SKM-1 treated with dmso at 0.1 percent for 144 hours (cell line): ENCODE measurements around the gene SLC35A4.
"Not testable (repeated sequence)": the region's sequence is repeated elsewhere in the genome, so short reads cannot be mapped to it uniquely, and the experiment has no call there.

ENCODE experiments used
- DNase-seq: peaks from one replicate; lab custom pipeline; 2025; ENCODE audit not compliant: unreplicated experiment; lab: John Stamatoyannopoulos, UW

The SLC35A4 gene

DNA sequence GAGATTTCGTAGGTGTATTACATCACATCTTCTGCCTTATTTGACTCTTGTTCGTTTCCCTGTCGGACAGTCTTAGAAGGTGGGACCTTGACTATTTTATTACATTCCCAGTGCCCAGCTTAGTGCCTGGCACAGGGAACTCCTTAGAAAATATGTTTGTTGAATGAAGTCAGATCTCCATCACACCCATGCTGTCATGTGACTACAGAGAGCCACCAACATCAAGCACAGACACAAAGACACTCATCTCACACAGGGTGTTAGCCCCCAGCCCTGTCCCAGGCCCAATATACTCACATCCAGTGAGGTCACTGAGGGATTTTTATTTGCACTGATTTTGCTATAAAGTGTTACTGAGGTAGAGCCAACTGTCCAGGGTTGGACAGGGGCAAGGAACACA is 6.7 kb upstream of the SLC35A4 start:
- no peak for DNase-seq

GRCh38 chr5:140558542-140558941 is 6.1 kb upstream of the SLC35A4 start:
- no peak for DNase-seq

DNA sequence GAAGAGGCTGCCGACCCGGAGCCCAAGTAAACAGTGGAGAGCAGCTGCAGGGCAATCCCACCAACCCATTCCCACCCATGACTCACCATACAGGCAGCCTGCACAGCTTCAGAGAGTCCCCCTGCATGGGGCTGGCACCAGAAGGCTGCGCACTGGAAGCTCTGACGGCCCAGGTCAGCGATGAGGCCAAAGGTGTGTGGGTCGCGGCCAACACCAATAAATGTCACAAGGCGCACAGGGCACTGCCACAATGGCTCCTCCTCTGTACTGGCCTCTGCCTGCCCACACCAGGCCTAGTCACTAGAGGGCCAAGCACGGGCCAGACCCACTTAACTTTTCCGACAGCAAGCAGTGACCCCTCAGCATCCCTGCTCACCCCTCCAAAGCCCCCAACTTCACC is 4.4 kb upstream of the SLC35A4 start:
- no peak for DNase-seq

DNA sequence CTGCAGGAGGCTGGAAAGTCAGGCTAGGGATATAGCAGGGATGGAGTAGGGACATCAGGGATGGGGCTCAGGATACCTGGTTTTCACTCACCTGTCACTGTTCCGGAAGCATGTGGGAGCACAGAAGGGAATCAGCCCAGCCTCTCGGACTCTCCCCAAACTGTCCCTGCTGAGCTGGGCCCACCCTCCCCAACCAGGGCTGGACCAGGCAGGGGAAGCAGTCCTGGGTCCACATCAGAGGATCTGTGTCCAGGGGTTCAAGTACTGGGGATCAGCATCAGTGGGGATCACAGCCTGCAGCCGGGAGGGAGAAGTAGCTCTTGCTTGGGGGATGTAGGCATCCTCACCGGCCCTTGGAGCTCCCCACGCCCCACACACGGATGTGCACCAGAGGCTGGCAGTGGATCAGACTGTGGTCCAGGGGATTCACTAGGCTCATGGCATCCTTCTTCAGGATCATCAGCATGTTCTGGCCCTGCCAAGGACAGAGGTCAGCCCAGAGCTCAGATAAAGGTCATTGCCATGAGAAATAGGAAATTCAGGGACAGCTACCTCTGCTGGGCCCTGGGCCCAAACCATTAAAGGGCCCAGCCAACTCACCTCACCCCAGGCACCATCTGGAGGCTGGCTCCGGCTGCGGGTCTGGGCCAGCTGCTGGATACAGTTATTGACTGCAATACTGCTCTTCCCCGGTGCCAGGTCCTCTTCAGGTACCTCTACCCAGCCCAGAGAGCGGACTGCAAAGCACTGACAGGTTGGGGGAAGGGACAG is 2.7 kb upstream of the SLC35A4 start:
- no peak for DNase-seq

GRCh38 chr5:140563596-140563995 is 1.0 kb upstream of the SLC35A4 start:
- no peak for DNase-seq

GRCh38 chr5:140565024-140565779 is 574 bp downstream of the SLC35A4 start:
- DNase-seq, result no peak

- no peak for DNase-seq
These were observed 1.1 kb downstream of the SLC35A4 start for GRCh38 chr5:140565780-140566095.

DNA sequence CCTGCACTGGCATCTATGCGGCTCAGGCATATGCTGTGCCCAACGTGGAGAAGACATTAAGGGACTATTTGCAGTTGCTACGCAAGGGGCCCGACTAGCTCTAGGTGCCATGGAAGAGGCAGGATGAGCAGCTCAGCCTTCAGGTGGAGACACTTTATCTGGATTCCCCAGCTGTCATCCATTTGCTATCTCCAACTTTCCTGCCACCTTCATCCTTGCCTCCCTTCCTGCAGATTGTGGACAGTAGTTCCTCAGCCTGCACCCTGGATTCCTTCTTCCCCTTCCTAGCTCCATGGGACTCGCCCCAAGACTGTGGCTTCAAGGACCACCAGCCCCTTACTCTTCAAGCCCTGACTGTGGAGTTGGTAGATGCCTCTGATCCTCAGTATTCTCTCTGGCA is 2.0 kb downstream of the SLC35A4 start:
- no peak for DNase-seq

- DNase-seq, result no peak
These were observed 2.6 kb downstream of the SLC35A4 start for GRCh38 chr5:140567136-140567818.

DNA sequence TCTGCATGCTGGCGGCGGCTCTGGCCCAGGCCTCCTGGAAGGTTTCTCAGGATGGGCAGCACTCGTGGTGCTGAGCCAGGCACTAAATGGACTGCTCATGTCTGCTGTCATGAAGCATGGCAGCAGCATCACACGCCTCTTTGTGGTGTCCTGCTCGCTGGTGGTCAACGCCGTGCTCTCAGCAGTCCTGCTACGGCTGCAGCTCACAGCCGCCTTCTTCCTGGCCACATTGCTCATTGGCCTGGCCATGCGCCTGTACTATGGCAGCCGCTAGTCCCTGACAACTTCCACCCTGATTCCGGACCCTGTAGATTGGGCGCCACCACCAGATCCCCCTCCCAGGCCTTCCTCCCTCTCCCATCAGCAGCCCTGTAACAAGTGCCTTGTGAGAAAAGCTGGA is 3.2 kb downstream of the SLC35A4 start:
- DNase-seq, result no peak

DNA sequence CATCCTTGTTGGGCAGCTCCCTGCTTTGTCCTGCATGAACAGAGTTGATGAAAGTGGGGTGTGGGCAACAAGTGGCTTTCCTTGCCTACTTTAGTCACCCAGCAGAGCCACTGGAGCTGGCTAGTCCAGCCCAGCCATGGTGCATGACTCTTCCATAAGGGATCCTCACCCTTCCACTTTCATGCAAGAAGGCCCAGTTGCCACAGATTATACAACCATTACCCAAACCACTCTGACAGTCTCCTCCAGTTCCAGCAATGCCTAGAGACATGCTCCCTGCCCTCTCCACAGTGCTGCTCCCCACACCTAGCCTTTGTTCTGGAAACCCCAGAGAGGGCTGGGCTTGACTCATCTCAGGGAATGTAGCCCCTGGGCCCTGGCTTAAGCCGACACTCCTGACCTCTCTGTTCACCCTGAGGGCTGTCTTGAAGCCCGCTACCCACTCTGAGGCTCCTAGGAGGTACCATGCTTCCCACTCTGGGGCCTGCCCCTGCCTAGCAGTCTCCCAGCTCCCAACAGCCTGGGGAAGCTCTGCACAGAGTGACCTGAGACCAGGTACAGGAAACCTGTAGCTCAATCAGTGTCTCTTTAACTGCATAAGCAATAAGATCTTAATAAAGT is 3.9 kb downstream of the SLC35A4 start:
- DNase-seq, result no peak

- DNase-seq, result no peak
These were observed 4.6 kb downstream of the SLC35A4 start for GRCh38 chr5:140569197-140569596.

DNA sequence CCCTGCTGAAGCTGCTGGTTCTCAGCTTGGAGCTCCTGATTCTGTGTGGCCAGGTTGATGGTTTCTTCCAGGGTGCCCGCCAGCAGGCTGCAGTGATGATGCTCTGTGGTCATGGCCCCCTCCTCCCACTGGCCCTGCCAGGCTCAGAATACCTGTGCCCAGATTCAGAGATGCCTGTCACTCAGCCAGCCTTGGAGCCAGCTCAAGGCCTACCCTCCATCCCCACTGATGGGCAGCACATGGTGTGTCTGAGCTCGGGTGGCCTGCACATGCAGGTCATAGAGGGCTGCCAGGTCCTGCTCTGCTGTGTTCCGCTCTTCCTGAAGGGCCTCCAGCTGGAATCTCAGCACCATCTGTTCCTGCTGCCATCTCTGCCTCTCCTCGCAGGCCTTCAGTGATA is 5.4 kb downstream of the SLC35A4 start:
- DNase-seq, result no peak

DNA sequence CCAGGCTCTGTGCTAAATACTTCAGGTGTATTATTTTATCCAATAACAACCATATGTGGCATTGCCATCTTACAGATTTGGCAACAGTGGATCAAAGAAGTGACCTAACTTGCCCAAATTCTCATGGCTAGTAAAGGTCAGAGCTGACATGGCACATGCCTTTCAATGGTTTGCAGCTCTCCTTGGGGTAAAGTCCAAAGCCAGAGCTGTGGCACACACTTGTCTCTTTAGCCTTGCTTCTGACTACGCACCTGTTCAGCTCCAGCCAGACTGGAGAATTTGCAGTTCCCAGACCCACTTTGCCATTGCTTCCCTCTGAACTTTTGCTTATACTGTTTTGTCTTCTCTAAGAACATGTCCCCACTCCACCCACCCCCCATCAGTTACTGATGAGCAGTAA is 5.9 kb downstream of the SLC35A4 start:
- DNase-seq, result no peak

- DNase-seq, result no peak
These were observed 6.5 kb downstream of the SLC35A4 start for GRCh38 chr5:140571105-140571504.

DNA sequence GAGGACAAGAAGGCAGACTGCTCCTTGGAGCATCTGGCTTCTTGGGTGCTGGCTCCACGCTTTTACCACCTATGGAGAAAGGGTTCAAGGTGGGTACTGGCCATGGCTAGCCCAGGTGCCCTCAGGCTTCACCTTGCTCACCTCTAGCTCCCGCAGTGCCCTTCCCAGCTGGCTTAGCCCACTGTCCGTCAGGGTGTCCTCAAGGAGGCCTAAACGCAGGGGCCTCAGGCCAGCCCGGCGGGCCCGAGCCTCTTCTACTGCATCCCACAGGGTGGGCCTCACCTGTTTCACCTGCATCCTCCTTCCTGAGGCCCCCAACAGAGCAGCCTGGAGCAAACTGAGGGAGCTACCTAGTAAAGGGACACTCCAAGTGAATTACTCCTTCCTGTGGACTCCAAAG is 9.1 kb downstream of the SLC35A4 start:
- no peak for DNase-seq

- DNase-seq, result no peak
These were observed 9.5 kb downstream of the SLC35A4 start for GRCh38 chr5:140574165-140574564.

GRCh38 chr5:140575309-140575708 is 10.7 kb downstream of the SLC35A4 start:
- no peak for DNase-seq

DNA sequence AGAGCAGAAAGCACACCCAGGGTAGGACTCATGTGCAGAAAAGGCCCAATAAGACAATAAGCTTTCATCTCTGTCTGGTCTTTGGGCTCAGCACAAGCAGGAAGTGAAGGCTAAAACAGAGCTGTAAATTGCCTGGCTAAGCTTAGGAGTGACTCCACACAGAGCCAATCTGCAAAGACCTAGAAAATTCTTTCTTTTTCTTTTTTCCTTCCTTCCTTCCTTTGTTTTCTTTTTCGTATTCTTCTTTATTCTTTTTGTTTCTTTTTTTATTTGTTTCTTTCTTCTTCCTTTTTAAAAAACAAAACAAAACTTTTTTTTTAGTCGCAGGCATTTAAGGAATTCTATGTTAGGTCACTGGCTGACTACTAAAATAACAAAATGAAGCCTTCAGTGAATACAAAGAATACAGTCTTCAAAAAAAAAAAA is 12.2 kb downstream of the SLC35A4 start:
- no peak for DNase-seq

DNA sequence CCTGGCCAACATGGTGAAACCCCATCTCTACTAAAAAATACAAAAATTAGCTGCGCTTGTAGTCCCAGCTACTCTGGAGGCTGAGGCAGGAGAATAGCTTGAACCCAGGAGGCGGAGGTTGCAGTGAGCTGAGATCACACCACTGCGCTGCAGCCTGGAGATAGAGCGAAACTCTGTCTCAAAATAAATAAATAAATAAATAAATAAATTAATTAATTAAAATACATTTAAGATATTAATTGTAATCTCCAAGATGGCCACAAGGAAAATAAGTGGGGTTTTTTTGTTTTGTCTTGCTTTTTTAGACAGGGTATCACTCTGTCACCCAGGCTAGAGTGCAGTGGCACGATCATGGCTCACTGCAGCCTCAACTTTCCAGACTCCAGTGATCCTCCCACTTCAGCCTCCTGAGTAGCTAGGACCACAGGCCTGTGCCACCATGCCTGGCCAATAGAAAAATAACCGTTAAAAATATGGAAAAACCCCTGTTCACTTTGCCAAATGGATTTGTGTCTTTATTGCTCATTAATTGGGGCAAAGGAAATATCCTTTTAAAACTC is 14.6 kb downstream of the SLC35A4 start:
- not testable (repeated sequence) for DNase-seq

DNA sequence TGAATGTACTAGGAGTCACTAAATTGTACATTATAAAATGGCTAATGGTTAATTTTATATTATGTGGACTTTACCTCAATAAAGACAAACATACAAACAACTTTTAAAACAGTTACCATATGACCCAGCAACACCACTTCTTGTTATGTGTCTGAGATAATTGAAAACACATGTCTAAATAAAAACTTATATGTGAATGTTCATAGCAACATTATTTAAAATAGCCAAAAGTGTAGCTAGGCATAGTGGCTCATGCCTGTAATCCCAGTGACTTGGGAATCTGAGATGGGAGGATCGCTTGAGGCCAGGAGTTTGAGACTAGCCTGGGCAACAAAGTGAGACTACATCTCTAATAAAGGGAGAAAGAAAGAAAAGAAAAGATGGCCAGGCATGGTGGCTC is 22.9 kb downstream of the SLC35A4 start:
- no peak for DNase-seq
